Fibroblast of mammary gland (primary cell): ENCODE data around the gene GATAD2A.

Source experiments
- DNase-seq: peaks from one replicate; pipeline ENCODE4 v3.0.0-alpha.2; 2010; ENCODE audit warnings: low read depth
- H3K4me3 ChIP-seq: 2 replicates; pipeline ENCODE4 v1.5.1; 2011; ENCODE audit warnings: low read depth, mild to moderate bottlenecking, low read length, moderate library complexity; ENCODE audit not compliant: control insufficient read depth
- CTCF ChIP-seq: conservative IDR thresholded peaks from 2 replicates; pipeline ENCODE4 v1.5.1; 2011; ENCODE audit warnings: low read depth, low read length, inconsistent platforms; ENCODE audit not compliant: control insufficient read depth, insufficient read depth

GATAD2A gene

GRCh38 chr19:19487077-19487949 lies 81.8 kb downstream of the GATAD2A start:
- DNase-seq: no peak
- H3K4me3 ChIP-seq: no peak overlapping the region
- TF ChIP-seq CTCF: no peak

- H3K4me3 ChIP-seq: no peak overlapping the region
- DNase-seq: peak; percentile 13
- TF ChIP-seq CTCF: no peak
Observed at GRCh38 chr19:19487950-19488874, 82.7 kb downstream of the GATAD2A start.

GRCh38 chr19:19488875-19489690 lies 83.6 kb downstream of the GATAD2A start:
- no peak overlapping the region for H3K4me3 ChIP-seq

GRCh38 chr19:19489804-19490204 lies 84.3 kb downstream of the GATAD2A start:
- no peak for DNase-seq
- no peak for TF ChIP-seq CTCF
- H3K4me3 ChIP-seq: no peak overlapping the region

More at GRCh38 chr19:19488875-19489690, 83.6 kb downstream of the GATAD2A start:
- TF ChIP-seq CTCF: no peak
- peak; percentile 97 for DNase-seq

GRCh38 chr19:19490214-19490968 lies 84.9 kb downstream of the GATAD2A start:
- H3K4me3 ChIP-seq: no peak overlapping the region
- TF ChIP-seq CTCF: peak; percentile 83

More at GRCh38 chr19:19490214-19490968, 84.9 kb downstream of the GATAD2A start:
- peak; percentile 86 for DNase-seq
